Epidermal melanocyte (primary cell): ENCODE results near the gene CNIH2.
A peak's percentile ranks its signal among the peaks of the same experiment; 100 is the strongest.
"Not testable (repeated sequence)": the region's sequence is repeated elsewhere in the genome, so short reads cannot be mapped to it uniquely, and the experiment has no call there.

ENCODE experiments used
- DNase-seq: peaks from one replicate; pipeline ENCODE4 v3.0.0; 2011; ENCODE audit warnings: low spot score; ENCODE audit not compliant: insufficient read length

CNIH2 gene

GRCh38 chr11:66314561-66315497, 36.9 kb downstream of the CNIH2 start:
- no peak for DNase-seq

GRCh38 chr11:66315498-66315885, 37.5 kb downstream of the CNIH2 start:
- DNase-seq, result no peak

GRCh38 chr11:66315921-66316811, 38.2 kb downstream of the CNIH2 start:
- no peak for DNase-seq

GRCh38 chr11:66316849-66317251, 38.9 kb downstream of the CNIH2 start, which contains the start of gene CD248:
TSS of gene CD248 (minus strand) at chr11:66317044. CDS start at chr11:66317027, 17 bp downstream.
- no peak for DNase-seq

- no peak for DNase-seq
Measured at GRCh38 chr11:66317322-66317722, 39.3 kb downstream of the CNIH2 start.

GRCh38 chr11:66317723-66318599, 40.0 kb downstream of the CNIH2 start:
- DNase-seq, result peak; percentile 73

- DNase-seq, result no peak
Measured at GRCh38 chr11:66318600-66318970, 40.6 kb downstream of the CNIH2 start.

- DNase-seq, result not testable (repeated sequence)
Measured at GRCh38 chr11:66320289-66320688, 42.3 kb downstream of the CNIH2 start.

GRCh38 chr11:66320748-66321147, 42.8 kb downstream of the CNIH2 start:
- DNase-seq, result not testable (repeated sequence)

- DNase-seq, result no peak
Measured at GRCh38 chr11:66321606-66322005, 43.6 kb downstream of the CNIH2 start.

GRCh38 chr11:66322732-66323427, 44.9 kb downstream of the CNIH2 start:
- DNase-seq, result no peak

- DNase-seq, result no peak
Measured at GRCh38 chr11:66323684-66324083, 45.7 kb downstream of the CNIH2 start.

GRCh38 chr11:66324664-66325063, 46.7 kb downstream of the CNIH2 start:
- DNase-seq, result no peak

- no peak for DNase-seq
Measured at GRCh38 chr11:66325263-66325671, 47.3 kb downstream of the CNIH2 start.

- peak; percentile 44 for DNase-seq
Measured at GRCh38 chr11:66326261-66327111, 48.5 kb downstream of the CNIH2 start.

GRCh38 chr11:66327171-66328030, 49.4 kb downstream of the CNIH2 start:
- DNase-seq, result no peak

- no peak for DNase-seq
Measured at GRCh38 chr11:66328031-66328301, 50.0 kb downstream of the CNIH2 start.

- peak; percentile 91 for DNase-seq
Measured at GRCh38 chr11:66328302-66329144, 50.5 kb downstream of the CNIH2 start.
